ENCODE results near the gene MAPKAPK5. TPM values are rescaled to one million over a fixed set of nuclear protein-coding genes. Genes with fewer than 3 reads are reported as not detected.

MAPKAPK5 gene
- polyA plus RNA-seq, 5 donors, result 43.4 to 54.9 (median 49.7) TPM

Other genes with a start within 250 kb of the MAPKAPK5 start
- 10 to 100 TPM; 61.5 to 81.8 (median 68.6) TPM for gene ATXN2, start 242.9 kb upstream of the MAPKAPK5 start, polyA plus RNA-seq (ENCODE audit: insufficient read depth in 1 of 5, insufficient read length in 5 of 5, low replicate concordance in 1 of 5)
- gene BRAP, start 156.3 kb upstream of the MAPKAPK5 start, polyA plus RNA-seq (ENCODE audit: insufficient read depth in 1 of 5, insufficient read length in 5 of 5, low replicate concordance in 1 of 5), result 10 to 100 TPM; 15.9 to 22.0 (median 19.5) TPM
- gene ACAD10, start 156.2 kb upstream of the MAPKAPK5 start, polyA plus RNA-seq (ENCODE audit: insufficient read depth in 1 of 5, insufficient read length in 5 of 5, low replicate concordance in 1 of 5), result 10 to 100 TPM; 30.6 to 39.1 (median 33.4) TPM
- gene ALDH2, start 75.3 kb upstream of the MAPKAPK5 start, polyA plus RNA-seq (ENCODE audit: insufficient read depth in 1 of 5, insufficient read length in 5 of 5, low replicate concordance in 1 of 5), result 100 to 1,000 TPM in 2 of 5 donors, 10 to 100 TPM in 3; 79.3 to 103 (median 97.8) TPM
- gene TMEM116, start 170.9 kb downstream of the MAPKAPK5 start, polyA plus RNA-seq (ENCODE audit: insufficient read depth in 1 of 5, insufficient read length in 5 of 5, low replicate concordance in 1 of 5), result 10 to 100 TPM; 17.3 to 23.1 (median 20.2) TPM
- gene ERP29, start 171.2 kb downstream of the MAPKAPK5 start, polyA plus RNA-seq (ENCODE audit: insufficient read depth in 1 of 5, insufficient read length in 5 of 5, low replicate concordance in 1 of 5), result 100 to 1,000 TPM; 128 to 175 (median 146) TPM

All from right lung (tissue), 5 donors.